GM12801 (cell line): ENCODE results near the gene GTF2IRD1.

Experiments
- TF ChIP-seq, protein P1 (sequence below): IDR thresholded peaks from one replicate; pipeline ENCODE4 v1.5.1; 2011; ENCODE audit warnings: control low read depth; ENCODE audit not compliant: insufficient read length; ENCODE audit errors: extremely low read depth

GTF2IRD1 gene

DNA sequence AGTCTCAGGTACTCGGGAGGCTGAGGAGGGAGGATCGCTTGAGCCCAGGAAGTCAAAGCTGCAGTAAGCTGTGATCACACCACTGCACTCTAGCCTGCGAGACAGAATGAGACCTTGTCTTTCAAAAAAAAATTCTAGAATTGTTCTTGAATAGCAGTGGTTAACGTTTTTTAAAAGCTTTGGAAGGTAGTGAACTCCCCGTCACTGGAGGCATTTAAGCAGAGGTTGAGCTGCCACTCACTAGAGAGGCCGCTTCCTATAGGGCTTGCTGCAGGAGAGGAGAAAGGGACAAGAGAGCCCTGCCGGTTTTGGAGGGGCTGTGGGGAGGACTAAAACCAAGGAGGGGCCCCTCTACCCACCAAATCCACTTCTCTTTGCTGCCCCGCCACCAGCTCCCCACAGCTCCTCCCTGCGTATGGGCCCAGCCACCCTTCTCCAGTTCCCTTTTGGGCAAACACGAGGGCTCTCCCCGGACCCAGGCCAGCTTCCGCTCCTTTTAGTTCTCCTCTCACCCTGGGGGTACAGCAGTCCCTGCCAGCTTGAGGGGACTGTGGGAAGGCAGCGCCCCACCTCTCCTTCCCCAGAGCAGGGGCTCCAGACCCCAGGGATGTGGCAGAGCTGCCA, 116.9 kb downstream of the GTF2IRD1 start:
- TF ChIP-seq, protein P1, sequence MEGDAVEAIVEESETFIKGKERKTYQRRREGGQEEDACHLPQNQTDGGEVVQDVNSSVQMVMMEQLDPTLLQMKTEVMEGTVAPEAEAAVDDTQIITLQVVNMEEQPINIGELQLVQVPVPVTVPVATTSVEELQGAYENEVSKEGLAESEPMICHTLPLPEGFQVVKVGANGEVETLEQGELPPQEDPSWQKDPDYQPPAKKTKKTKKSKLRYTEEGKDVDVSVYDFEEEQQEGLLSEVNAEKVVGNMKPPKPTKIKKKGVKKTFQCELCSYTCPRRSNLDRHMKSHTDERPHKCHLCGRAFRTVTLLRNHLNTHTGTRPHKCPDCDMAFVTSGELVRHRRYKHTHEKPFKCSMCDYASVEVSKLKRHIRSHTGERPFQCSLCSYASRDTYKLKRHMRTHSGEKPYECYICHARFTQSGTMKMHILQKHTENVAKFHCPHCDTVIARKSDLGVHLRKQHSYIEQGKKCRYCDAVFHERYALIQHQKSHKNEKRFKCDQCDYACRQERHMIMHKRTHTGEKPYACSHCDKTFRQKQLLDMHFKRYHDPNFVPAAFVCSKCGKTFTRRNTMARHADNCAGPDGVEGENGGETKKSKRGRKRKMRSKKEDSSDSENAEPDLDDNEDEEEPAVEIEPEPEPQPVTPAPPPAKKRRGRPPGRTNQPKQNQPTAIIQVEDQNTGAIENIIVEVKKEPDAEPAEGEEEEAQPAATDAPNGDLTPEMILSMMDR: no peak

DNA sequence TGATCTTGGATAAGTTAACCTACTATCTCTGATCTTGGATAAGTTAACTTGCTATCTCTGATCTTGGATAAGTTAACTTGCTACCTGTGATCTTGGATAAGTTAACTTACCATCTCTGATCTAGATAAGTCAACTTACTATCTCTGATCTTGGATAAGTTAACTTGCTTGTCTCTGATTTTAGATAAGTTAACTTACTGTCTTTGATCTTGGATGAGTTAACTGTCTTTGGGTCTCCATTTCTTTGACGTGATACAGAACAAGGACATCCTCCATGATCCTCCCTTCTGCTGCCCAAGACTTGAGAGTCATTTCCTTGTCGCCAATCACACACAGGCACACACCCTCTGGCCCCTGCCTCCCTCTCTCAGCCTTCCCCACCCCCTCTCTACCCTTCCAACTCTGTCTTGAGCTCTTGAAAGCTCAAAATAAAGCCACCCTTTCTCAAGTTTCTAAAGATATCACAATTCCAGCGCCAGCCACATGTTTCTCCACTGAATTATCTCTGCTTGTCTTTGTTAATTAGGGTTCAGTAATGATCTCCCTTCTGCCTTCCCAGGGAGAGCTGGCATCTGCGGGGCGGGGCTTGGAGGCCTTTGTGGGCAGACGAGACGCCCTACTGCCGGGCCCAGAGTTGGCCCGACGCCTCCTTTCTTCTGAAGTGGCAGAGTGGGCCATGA, 118.7 kb downstream of the GTF2IRD1 start:
- TF ChIP-seq, protein P1: no peak

DNA sequence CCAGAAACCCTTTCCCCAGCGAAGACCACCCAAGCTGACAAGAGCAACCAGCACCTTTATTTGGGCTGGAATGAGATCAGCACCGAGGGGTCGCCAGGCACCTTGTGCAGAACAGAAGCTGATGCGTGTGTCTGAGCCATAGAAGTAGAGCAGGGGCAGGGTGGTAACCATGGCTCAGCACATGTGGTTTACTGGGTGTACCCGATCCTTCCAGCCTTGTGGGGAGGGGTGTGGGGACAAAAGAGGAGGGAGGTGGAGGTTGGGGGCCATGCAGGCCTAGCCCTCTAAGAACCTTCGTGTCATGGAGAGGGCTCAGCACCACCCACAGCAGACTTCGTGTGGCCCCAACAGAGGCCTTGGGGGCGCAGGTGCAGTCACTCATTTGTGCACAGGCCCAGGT, 119.8 kb downstream of the GTF2IRD1 start:
- TF ChIP-seq, protein P1: no peak

DNA sequence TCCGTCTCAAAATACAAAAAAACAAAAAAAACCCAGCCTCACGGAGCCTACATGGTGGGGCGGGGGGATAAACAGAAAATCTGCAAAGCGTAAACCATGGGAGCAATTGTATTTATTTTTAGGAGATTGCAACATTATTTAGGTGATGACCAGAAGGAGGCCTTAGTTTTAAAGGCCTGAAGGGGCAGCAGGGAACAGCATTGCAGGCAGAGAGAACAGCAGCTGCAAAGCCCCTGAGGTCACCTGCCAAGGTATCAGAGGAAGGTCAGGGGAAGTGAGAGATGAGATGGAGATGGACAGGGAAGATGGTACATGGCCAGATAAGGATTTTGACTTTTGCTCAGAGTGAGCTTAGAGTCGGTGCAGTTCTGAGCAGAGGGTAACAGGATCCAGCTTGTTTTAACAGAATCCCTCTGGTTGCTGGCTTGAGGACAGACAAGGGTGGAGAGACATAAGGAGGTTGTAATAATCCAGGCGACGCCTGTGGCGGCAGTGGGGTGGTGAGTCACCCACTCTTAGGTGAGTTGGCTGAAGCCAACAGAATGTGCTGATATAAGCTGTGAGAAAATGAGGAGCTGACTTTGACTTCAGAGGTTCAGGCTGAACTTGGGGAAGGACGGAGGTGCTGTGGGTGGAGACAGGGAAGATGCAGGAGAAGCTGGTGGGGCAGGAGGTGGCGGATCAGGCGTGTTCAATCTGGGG, 121.5 kb downstream of the GTF2IRD1 start:
- TF ChIP-seq, protein P1: no peak

DNA sequence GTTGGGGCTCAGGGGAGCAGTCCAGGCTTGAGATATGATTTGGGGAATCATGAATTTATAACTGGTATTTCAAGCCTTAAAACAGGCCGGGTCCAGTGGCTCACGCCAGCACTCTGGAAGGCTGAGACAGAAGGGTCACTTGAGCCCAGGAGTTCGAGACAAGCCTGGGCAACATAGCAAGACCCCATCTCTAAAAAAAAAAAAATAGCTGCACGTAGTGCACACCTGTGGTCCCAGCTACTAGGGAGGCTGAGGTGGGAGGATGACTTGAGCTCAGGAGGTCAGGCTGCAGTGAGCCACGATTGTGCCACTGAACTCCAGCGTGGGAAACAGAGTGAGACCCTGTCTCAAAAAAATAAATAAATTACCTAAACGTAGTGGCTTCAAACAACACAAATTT, 122.1 kb downstream of the GTF2IRD1 start:
- TF ChIP-seq, protein P1: no peak

DNA sequence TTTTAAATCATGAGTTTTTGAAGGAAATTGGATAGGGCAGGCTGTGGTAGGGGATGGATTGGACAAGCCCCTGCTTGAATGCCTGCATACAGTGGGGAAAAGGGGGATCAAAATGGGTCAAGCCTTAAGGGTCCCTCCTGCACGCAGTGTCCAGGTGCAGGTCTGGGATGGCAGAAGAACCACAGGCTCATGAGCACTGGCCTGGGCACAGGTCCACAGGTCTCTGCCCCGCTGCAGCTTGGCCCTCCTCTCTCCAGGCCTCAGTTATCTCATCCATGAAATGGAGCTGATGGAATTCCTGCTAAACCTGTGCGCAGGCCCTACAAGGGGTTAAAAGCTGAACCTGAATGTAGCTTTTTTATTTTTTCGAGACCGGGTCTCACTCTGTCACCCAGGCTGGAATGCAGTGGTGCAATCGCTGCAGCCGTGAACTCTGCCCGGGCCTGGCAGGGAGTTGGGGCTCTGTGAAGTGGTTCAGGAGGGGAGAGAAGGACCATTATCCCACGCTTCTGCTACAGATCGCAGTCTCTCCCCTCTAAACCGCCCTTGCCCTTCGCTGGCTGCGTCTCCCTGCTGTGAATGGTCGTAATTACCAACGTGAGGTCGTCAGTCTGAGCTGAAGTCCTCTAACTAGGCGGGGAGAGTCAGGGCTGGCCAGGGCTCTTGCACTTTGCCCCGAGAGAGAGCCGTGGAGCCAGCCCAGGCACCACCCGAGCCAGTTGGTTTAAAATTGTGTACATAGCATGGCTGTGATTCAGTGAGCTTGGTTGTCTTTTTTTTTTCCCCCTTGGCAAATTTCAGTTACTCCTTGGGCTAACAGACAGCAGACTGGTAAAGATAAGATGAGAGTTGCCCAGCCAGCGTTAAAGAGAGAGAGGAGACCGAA, 126.3 kb downstream of the GTF2IRD1 start:
- TF ChIP-seq, protein P1: no peak

DNA sequence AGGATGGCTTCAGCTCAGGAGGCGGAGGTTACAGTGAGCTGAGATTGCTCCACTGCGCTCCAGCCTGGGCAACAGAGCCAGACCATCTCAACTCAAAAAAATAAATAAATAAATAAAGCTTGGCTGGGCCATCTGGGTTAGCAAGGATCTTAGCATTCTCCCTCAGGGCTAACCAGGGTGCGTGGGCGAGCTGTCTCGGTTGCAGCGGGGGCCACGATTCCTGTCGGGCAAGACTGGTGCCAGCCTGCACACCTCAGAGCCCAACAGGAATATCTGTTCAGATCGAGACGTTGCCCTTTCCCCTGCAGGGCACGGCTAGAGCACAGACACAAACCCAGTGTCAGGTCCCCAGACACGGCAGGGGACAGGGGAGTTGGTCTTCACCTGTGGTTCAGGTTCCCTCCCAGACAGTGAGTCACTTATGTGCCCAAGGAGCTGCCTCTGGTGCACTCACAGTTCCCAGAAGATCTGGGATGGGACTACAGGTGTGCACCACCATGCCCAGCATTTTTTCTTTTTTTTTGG, 128.3 kb downstream of the GTF2IRD1 start:
- TF ChIP-seq, protein P1: no peak
